IMR-90 (cell line): Measurements from ENCODE around the gene KRT86. TPM values are rescaled to one million over a fixed set of nuclear protein-coding genes. Genes with fewer than 3 reads are reported as not detected.
A peak's percentile ranks its signal among the peaks of the same experiment; 100 is the strongest.

Experiments
- ATAC-seq: fragments of 200-7000 bp; cut with Tn5 transposase; 2 replicates; pipeline ENCODE4 v1.9.1; 2020; ENCODE audit warnings: low read depth, mild to moderate bottlenecking, moderate library complexity
- BruUV-seq: library from RNA; stranded (reverse); fragments of 400-500 nt; replicated peaks from 2 replicates; lab custom pipeline; 2021; lab: Mats Ljungman, UMichigan
- CTCF ChIA-PET: fragments of 300-600 bp; formaldehyde crosslinking; extraction: SDS; loops from one replicate; lab custom pipeline; 2021; ENCODE audit warnings: antibody characterized with exemption; lab: Yijun Ruan, JAX
- POLR2A ChIA-PET: fragments of 300-600 bp; sonication (Branson Sonifier 250); formaldehyde crosslinking; loops from one replicate; lab custom pipeline; 2022; ENCODE audit warnings: antibody characterized with exemption; ENCODE audit not compliant: unreplicated experiment; lab: Charles Lee
- DNase-seq: peaks from one replicate; pipeline ENCODE4 v3.0.0; 2013
- H2AFZ ChIP-seq: replicated peaks from 2 replicates; pipeline ENCODE3; 2013; ENCODE audit warnings: low read length, mild to moderate bottlenecking; ENCODE audit not compliant: poor library complexity
- H2AK5ac ChIP-seq: 2 replicates; pipeline ENCODE4 v1.6.1; 2013; ENCODE audit warnings: low read depth, low read length, inconsistent platforms
- H2AK9ac ChIP-seq: replicated peaks from 2 replicates; pipeline ENCODE3; 2013; ENCODE audit warnings: mild to moderate bottlenecking, low read depth, low read length, moderate library complexity; ENCODE audit not compliant: poor library complexity
- H2BK120ac ChIP-seq: 2 replicates; pipeline ENCODE4 v1.6.1; 2013; ENCODE audit warnings: low read depth, low read length, inconsistent platforms
- H2BK15ac ChIP-seq: 3 replicates; pipeline ENCODE4 v1.6.1; 2013; ENCODE audit warnings: low read depth, low read length, inconsistent platforms
- H2BK20ac ChIP-seq: 2 replicates; pipeline ENCODE4 v1.6.1; 2013; ENCODE audit warnings: low read depth, mild to moderate bottlenecking, inconsistent platforms, low read length, moderate library complexity
- H2BK5ac ChIP-seq: 2 replicates; pipeline ENCODE4 v1.6.1; 2013; ENCODE audit warnings: mild to moderate bottlenecking, low read depth, low read length, inconsistent platforms; ENCODE audit not compliant: poor library complexity, severe bottlenecking
- H3K14ac ChIP-seq: replicated peaks from 2 replicates; pipeline ENCODE4 v1.6.1; 2013; ENCODE audit warnings: low read depth, low read length, inconsistent platforms
- H3K18ac ChIP-seq: 2 replicates; pipeline ENCODE4 v1.6.1; 2013; ENCODE audit warnings: low read depth, low read length, control low read depth
- H3K23ac ChIP-seq: 2 replicates; pipeline ENCODE4 v1.6.1; 2013; ENCODE audit warnings: low read depth, low read length, inconsistent platforms
- H3K27ac ChIP-seq: 2 replicates; pipeline ENCODE4 v1.5.1; 2013; ENCODE audit warnings: mild to moderate bottlenecking, control low read depth, low read length; ENCODE audit not compliant: insufficient read depth
- H3K27me3 ChIP-seq: 2 replicates; pipeline ENCODE4 v1.6.1; 2013; ENCODE audit warnings: low read length; ENCODE audit not compliant: control insufficient read depth, insufficient read depth
- H3K36me3 ChIP-seq: 2 replicates; pipeline ENCODE4 v1.6.1; 2013; ENCODE audit warnings: low read length, mixed read lengths; ENCODE audit not compliant: control insufficient read depth, insufficient read depth
- H3K4ac ChIP-seq: 2 replicates; pipeline ENCODE4 v1.6.1; 2013; ENCODE audit warnings: low read depth, low read length, inconsistent platforms
- H3K4me1 ChIP-seq: 2 replicates; pipeline ENCODE4 v1.6.1; 2013; ENCODE audit warnings: low read length, mixed read lengths; ENCODE audit not compliant: control insufficient read depth, insufficient read depth
- H3K4me2 ChIP-seq: 2 replicates; pipeline ENCODE4 v1.6.1; 2013; ENCODE audit warnings: low read depth, mild to moderate bottlenecking, control low read depth, low read length, moderate library complexity
- H3K4me3 ChIP-seq: 2 replicates; pipeline ENCODE4 v1.5.1; 2013; ENCODE audit warnings: low read depth, mild to moderate bottlenecking, control low read depth, low read length, moderate library complexity; ENCODE audit not compliant: insufficient read depth
- H3K56ac ChIP-seq: 2 replicates; pipeline ENCODE4 v1.6.1; 2013; ENCODE audit warnings: low read length, inconsistent platforms; ENCODE audit not compliant: insufficient read depth; ENCODE audit errors: extremely low read depth
- H3K79me1 ChIP-seq, 2 experiments: 2 replicates each; pipeline ENCODE4 v1.6.1; 2013; ENCODE audit warnings: low read length in 2 of 2, inconsistent platforms in 1 of 2, low read depth in 1 of 2
- H3K9ac ChIP-seq: 2 replicates; pipeline ENCODE4 v1.6.1; 2013; ENCODE audit warnings: low read depth, low read length, control low read depth
- H3K9me1 ChIP-seq: 2 replicates; pipeline ENCODE4 v1.6.1; 2013; ENCODE audit warnings: low read length, inconsistent platforms; ENCODE audit not compliant: insufficient read depth
- H3K9me3 ChIP-seq: 2 replicates; pipeline ENCODE4 v1.6.1; 2013; ENCODE audit warnings: low read length; ENCODE audit not compliant: control insufficient read depth, insufficient read depth
- H4K20me1 ChIP-seq: 2 replicates; pipeline ENCODE4 v1.6.1; 2013; ENCODE audit warnings: low read length, inconsistent platforms; ENCODE audit not compliant: insufficient read depth
- H4K5ac ChIP-seq: 2 replicates; pipeline ENCODE4 v1.6.1; 2013; ENCODE audit warnings: mild to moderate bottlenecking, low read depth, low read length, control low read depth
- H4K8ac ChIP-seq, 2 experiments: 2 replicates each; pipeline ENCODE4 v1.6.1; 2013; ENCODE audit warnings: low read depth in 2 of 2, low read length in 2 of 2, control low read depth in 1 of 2, inconsistent platforms in 1 of 2
- H4K91ac ChIP-seq: 2 replicates; pipeline ENCODE4 v1.6.1; 2013; ENCODE audit warnings: low read depth, low read length, inconsistent platforms; ENCODE audit not compliant: insufficient read depth
- BHLHE40 ChIP-seq: fragments of 150-350 bp; IDR thresholded peaks from 2 replicates; pipeline ENCODE4 v1.6.1; 2016; ENCODE audit warnings: mild to moderate bottlenecking, low read depth, low read length
- CEBPB ChIP-seq: IDR thresholded peaks from 2 replicates; pipeline ENCODE4 v1.6.1; 2012; ENCODE audit warnings: low read depth, low read length, improper control_type of control experiment
- CHD1 ChIP-seq: IDR thresholded peaks from 2 replicates; pipeline ENCODE4 v1.6.1; 2012; ENCODE audit warnings: low read depth, low read length, improper control_type of control experiment
- FOS ChIP-seq: fragments of 150-350 bp; IDR thresholded peaks from 2 replicates; pipeline ENCODE4 v1.6.1; 2016; ENCODE audit warnings: low read depth, low read length
- MAFK ChIP-seq: IDR thresholded peaks from 2 replicates; pipeline ENCODE4 v1.6.1; 2012; ENCODE audit warnings: low read depth, low read length, improper control_type of control experiment
- MAZ ChIP-seq: IDR thresholded peaks from 2 replicates; pipeline ENCODE4 v1.6.1; 2012; ENCODE audit warnings: low read depth, mild to moderate bottlenecking, low read length, improper control_type of control experiment, moderate library complexity, borderline replicate concordance
- MXI1 ChIP-seq: IDR thresholded peaks from 2 replicates; pipeline ENCODE4 v1.6.1; 2012; ENCODE audit warnings: low read depth, mild to moderate bottlenecking, low read length, moderate library complexity, borderline replicate concordance
- NFE2L2 ChIP-seq: fragments of 150-350 bp; IDR thresholded peaks from 2 replicates; pipeline ENCODE4 v1.6.1; 2016; ENCODE audit warnings: low read depth, mild to moderate bottlenecking, low read length
- POLR2A ChIP-seq: IDR thresholded peaks from 2 replicates; pipeline ENCODE4 v1.6.1; 2012; ENCODE audit warnings: mild to moderate bottlenecking, low read depth, low read length
- RAD21 ChIP-seq: IDR thresholded peaks from 2 replicates; pipeline ENCODE4 v1.6.1; 2012; ENCODE audit warnings: low read length, improper control_type of control experiment
- RCOR1 ChIP-seq: IDR thresholded peaks from 2 replicates; pipeline ENCODE4 v1.6.1; 2012; ENCODE audit warnings: mild to moderate bottlenecking, low read length, improper control_type of control experiment; ENCODE audit not compliant: insufficient replicate concordance
- RFX5 ChIP-seq: IDR thresholded peaks from 2 replicates; pipeline ENCODE4 v1.8.0; 2012; ENCODE audit warnings: low read depth, mild to moderate bottlenecking, low read length, moderate library complexity
- SMC3 ChIP-seq: fragments of 150-350 bp; IDR thresholded peaks from 2 replicates; pipeline ENCODE4 v1.6.1; 2016; ENCODE audit warnings: low read depth, mild to moderate bottlenecking, antibody characterized with exemption, low read length, moderate library complexity
- WGBS, 2 experiments: methylation state at CpG; one replicate each; pipeline versions ENCODE4 v1.1.5 to v1.1.7; 2013; ENCODE audit warnings: missing lambda C conversion rate in 2 of 2; ENCODE audit not compliant: insufficient read length in 1 of 2; ENCODE audit errors: extremely low coverage in 2 of 2; 5-methylcytosine and 5-hydroxymethylcytosine counted together
- dilution Hi-C: fragments of 300-500 bp; cut with HindIII; formaldehyde crosslinking; loops from one replicate; pipeline ENCODE4 v1.14.3; 2018; ENCODE audit warnings: low sequenced_read_pairs; ENCODE audit not compliant: unreplicated experiment
- in situ Hi-C: fragments of 300-500 bp; cut with MboI; formaldehyde crosslinking; loops from 3 replicates; pipeline ENCODE4 v1.14.3; 2019; ENCODE audit warnings: low sequenced_read_pairs, inconsistent platforms, mixed read lengths
- intact Hi-C: fragments of 100-400 bp; cut with micrococcal nuclease; formaldehyde crosslinking; loops from 2 replicates; pipeline ENCODE4 v1.10.0; 2022
- polyA plus RNA-seq, 3 experiments: library from polyadenylated mRNA; depleted of rRNA; stranded (reverse); fragments of >200 nt; gene quantifications; 2 replicates each; pipeline ENCODE4 v1.2.3, GENCODE V29; 2012; ENCODE audit warnings: low replicate concordance in 1 of 3
- total RNA-seq: library from RNA; depleted of rRNA; stranded (reverse); fragments of >200 nt; gene quantifications from 2 replicates; pipeline ENCODE4 v1.2.3, GENCODE V29; 2012
- TF ChIP-seq, protein P1 (sequence below): fragments of 150-350 bp; IDR thresholded peaks from 2 replicates; pipeline ENCODE4 v1.6.1; 2016; ENCODE audit warnings: low read depth, mild to moderate bottlenecking, low read length, moderate library complexity, borderline replicate concordance
- TF ChIP-seq, protein P2 (sequence below): fragments of 150-350 bp; IDR thresholded peaks from 2 replicates; pipeline ENCODE4 v1.6.1; 2017; ENCODE audit warnings: mild to moderate bottlenecking, antibody characterized with exemption, low read length, low read depth
- TF ChIP-seq, protein P3 (sequence below): conservative IDR thresholded peaks from 2 replicates; pipeline ENCODE4 v1.5.1; 2012; ENCODE audit warnings: mild to moderate bottlenecking, low read depth, low read length, improper control_type of control experiment

The KRT86 gene
- total and polyA plus RNA-seq, 2 of the 4 experiments (the other 2 are of a cell fraction): not detected

DNA sequence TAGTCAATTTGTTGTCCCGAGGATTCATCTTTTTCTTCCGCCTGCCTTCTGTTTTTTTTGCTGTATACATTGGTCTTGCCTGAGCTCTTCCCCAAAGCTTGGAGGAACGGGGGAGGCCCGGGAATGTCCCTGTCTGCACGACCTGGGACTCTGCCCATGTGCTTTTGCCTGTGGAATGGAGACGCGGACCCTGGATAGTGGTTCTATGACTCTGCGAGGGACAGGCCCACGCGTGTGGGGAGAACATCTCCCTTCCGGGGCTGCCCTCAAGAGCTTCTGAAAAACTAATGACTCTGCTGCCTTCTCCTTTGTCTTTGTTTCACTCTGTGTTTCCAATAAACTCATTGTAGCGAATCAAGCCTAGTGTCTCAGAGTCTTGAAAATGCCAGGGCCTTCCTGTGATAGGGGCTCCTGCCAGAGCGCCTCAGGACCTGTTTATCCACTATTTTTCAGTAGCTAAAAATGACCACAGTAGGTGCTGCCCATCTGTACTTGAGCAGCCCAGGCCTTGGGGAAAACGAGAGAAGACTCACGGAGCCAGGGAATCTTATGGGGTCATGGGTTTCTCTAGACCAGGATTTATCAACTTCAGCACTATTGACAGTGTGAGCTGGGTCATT is 34.5 kb downstream of the KRT86 start:
- no peak for DNase-seq
- Histone ChIP-seq H2BK20ac (no peak overlapping the region), H3K4me1 (peaks cover 2% of the 10 kb centered on the region; the same call in 1 of the 2 replicates), H4K5ac (no peak overlapping the region), H4K91ac (no peak overlapping the region), H3K4me3 (no peak overlapping the region), H3K56ac (no peak overlapping the region), H3K4me2 (peak overlapping the region; percentile 38; the same call in 1 of the 2 replicates), H2AK5ac (no peak overlapping the region), H3K27ac (no peak overlapping the region), H3K9me3 (no peaks in the 10 kb centered on the region), H3K9me1 (no peaks in the 10 kb centered on the region; the same call in 1 of the 2 replicates), H3K79me1 (no peaks in the 10 kb centered on the region), H3K9ac (no peak overlapping the region), H3K4ac (no peak overlapping the region), H3K18ac (no peak overlapping the region), H3K27me3 (peaks cover 61% of the 10 kb centered on the region), H3K23ac (no peak overlapping the region), H2BK15ac (no peak overlapping the region), H4K8ac (no peak overlapping the region), H2BK120ac (no peak overlapping the region), H2BK5ac (no peak overlapping the region), H3K36me3 (no peaks in the 10 kb centered on the region), H2AFZ (peak overlapping the region; percentile 95), H2AK9ac (no peak overlapping the region), H4K20me1 (no peaks in the 10 kb centered on the region), H3K14ac (no peak overlapping the region)
- intact Hi-C loops: no loop called here
- in situ Hi-C loops: no loop called here
- CTCF ChIA-PET: no interaction called here
- dilution Hi-C loops: no loop called here
- TF ChIP-seq, protein P1, sequence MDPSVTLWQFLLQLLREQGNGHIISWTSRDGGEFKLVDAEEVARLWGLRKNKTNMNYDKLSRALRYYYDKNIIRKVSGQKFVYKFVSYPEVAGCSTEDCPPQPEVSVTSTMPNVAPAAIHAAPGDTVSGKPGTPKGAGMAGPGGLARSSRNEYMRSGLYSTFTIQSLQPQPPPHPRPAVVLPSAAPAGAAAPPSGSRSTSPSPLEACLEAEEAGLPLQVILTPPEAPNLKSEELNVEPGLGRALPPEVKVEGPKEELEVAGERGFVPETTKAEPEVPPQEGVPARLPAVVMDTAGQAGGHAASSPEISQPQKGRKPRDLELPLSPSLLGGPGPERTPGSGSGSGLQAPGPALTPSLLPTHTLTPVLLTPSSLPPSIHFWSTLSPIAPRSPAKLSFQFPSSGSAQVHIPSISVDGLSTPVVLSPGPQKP: no peak
- TF ChIP-seq MAFK (no peak), FOS (no peak), SMC3 (no peak), MAZ (no peak), POLR2A (no peak), RFX5 (no peak), RCOR1 (no peak), CEBPB (no peak), RAD21 (no peak), MXI1 (no peak), NFE2L2 (no peak), CHD1 (no peak), BHLHE40 (no peak)
- TF ChIP-seq, protein P2, sequence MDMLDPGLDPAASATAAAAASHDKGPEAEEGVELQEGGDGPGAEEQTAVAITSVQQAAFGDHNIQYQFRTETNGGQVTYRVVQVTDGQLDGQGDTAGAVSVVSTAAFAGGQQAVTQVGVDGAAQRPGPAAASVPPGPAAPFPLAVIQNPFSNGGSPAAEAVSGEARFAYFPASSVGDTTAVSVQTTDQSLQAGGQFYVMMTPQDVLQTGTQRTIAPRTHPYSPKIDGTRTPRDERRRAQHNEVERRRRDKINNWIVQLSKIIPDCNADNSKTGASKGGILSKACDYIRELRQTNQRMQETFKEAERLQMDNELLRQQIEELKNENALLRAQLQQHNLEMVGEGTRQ: no peak
- TF ChIP-seq, protein P3, sequence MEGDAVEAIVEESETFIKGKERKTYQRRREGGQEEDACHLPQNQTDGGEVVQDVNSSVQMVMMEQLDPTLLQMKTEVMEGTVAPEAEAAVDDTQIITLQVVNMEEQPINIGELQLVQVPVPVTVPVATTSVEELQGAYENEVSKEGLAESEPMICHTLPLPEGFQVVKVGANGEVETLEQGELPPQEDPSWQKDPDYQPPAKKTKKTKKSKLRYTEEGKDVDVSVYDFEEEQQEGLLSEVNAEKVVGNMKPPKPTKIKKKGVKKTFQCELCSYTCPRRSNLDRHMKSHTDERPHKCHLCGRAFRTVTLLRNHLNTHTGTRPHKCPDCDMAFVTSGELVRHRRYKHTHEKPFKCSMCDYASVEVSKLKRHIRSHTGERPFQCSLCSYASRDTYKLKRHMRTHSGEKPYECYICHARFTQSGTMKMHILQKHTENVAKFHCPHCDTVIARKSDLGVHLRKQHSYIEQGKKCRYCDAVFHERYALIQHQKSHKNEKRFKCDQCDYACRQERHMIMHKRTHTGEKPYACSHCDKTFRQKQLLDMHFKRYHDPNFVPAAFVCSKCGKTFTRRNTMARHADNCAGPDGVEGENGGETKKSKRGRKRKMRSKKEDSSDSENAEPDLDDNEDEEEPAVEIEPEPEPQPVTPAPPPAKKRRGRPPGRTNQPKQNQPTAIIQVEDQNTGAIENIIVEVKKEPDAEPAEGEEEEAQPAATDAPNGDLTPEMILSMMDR: no peak
- BruUV-seq: no TSS peak
- 62% methylated on average over 6 of the region's 15 CpGs; no CpG with 5 or more reads in 1 of the 2 experiments for WGBS, 2 experiments
- POLR2A ChIA-PET: interaction anchor here (0.6 kb wide), 1 partner anchor 92 kb away, joined by 6 read pairs; no protein-coding TSS in a partner anchor
- no peak for ATAC-seq
